ENCODE results near the gene COL16A1.

- no peak for TF ChIP-seq YY1 (IDR thresholded peaks at IDR 0.05; ENCODE audit: insufficient read depth, insufficient read length)
- TF ChIP-seq ZNF274 (IDR thresholded peaks at IDR 0.05; ENCODE audit: low read depth, low read length) = no peak
- TF ChIP-seq SUZ12 (IDR thresholded peaks at IDR 0.05; ENCODE audit: extremely low read depth, insufficient read depth, insufficient read length) = no peak
Measured at GRCh38 chr1:31647106-31647505, 56.7 kb downstream of the COL16A1 start.
